ENCODE data around the gene KIAA1958. TPM values are rescaled to one million over a fixed set of nuclear protein-coding genes. Genes with fewer than 3 reads are reported as not detected.
"Not testable (repeated sequence)": the region's sequence is repeated elsewhere in the genome, so short reads cannot be mapped to it uniquely, and the experiment has no call there.

KIAA1958 gene
- total RNA-seq, 2 experiments from 2014 or later, result 14.9 to 15.3 TPM

- no peak for DNase-seq
- Mint-ChIP-seq H3K9me3 (no peaks in the 10 kb centered on the region), H3K4me1 (ENCODE audit: low read depth) (no peaks in the 10 kb centered on the region), H3K36me3 (ENCODE audit: low read depth) (no peaks in the 10 kb centered on the region), H3K4me3 (no peak overlapping the region), H3K27me3 (no peaks in the 10 kb centered on the region), H3K27ac (no peak overlapping the region)
- intact Hi-C loops (cut with micrococcal nuclease), result no loop called here
- ATAC-seq, result no peak
- CTCF ChIA-PET, result no interaction called here
- TF ChIP-seq, protein P1, sequence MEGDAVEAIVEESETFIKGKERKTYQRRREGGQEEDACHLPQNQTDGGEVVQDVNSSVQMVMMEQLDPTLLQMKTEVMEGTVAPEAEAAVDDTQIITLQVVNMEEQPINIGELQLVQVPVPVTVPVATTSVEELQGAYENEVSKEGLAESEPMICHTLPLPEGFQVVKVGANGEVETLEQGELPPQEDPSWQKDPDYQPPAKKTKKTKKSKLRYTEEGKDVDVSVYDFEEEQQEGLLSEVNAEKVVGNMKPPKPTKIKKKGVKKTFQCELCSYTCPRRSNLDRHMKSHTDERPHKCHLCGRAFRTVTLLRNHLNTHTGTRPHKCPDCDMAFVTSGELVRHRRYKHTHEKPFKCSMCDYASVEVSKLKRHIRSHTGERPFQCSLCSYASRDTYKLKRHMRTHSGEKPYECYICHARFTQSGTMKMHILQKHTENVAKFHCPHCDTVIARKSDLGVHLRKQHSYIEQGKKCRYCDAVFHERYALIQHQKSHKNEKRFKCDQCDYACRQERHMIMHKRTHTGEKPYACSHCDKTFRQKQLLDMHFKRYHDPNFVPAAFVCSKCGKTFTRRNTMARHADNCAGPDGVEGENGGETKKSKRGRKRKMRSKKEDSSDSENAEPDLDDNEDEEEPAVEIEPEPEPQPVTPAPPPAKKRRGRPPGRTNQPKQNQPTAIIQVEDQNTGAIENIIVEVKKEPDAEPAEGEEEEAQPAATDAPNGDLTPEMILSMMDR (IDR thresholded peaks at IDR 0.05), result no peak
- POLR2A ChIA-PET, result interaction anchor here (1.1 kb wide), 1 partner anchor 10 kb away, joined by 3 read pairs; no protein-coding TSS in a partner anchor
Measured at GRCh38 chr9:112670991-112671625, 184.5 kb downstream of the KIAA1958 start.

GRCh38 chr9:112673221-112673620, 186.6 kb downstream of the KIAA1958 start:
- intact Hi-C loops (cut with micrococcal nuclease); POLR2A ChIA-PET; H3K36me3 Mint-ChIP-seq (ENCODE audit: low read depth); H3K27ac Mint-ChIP-seq; ATAC-seq; H3K9me3 Mint-ChIP-seq; CTCF ChIA-PET; DNase-seq; H3K4me3 Mint-ChIP-seq; H3K27me3 Mint-ChIP-seq; H3K4me1 Mint-ChIP-seq (ENCODE audit: low read depth): not testable (repeated sequence)

DNA sequence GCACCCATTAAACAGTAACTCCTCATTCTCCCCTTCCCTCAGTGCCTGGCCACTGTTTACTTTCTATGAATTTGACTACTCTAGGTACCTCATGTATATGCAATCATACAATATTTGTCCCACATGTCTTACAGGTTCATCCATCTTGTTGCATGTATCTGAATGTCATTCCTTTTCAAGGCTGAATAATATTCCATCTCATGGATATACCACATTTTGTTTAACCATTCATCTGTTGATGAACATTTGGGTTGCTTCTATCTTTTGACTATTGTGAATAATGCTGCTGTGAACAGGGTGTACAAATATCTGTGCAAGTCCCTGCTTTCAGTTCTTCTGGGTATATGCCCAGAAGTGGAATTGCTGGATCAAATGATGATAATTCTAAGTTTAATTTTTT, 190.4 kb downstream of the KIAA1958 start:
- Mint-ChIP-seq H3K4me3 (no peak overlapping the region), H3K4me1 (ENCODE audit: low read depth) (no peaks in the 10 kb centered on the region), H3K27ac (no peak overlapping the region), H3K36me3 (ENCODE audit: low read depth) (peaks cover 6% of the 10 kb centered on the region), H3K27me3 (peaks cover 2% of the 10 kb centered on the region), H3K9me3 (peaks cover 11% of the 10 kb centered on the region)
- no peak for ATAC-seq
- intact Hi-C loops (cut with micrococcal nuclease), result no loop called here
- TF ChIP-seq, protein P1 (IDR thresholded peaks at IDR 0.05), result no peak
- no peak for DNase-seq
- ChIA-PET CTCF (no interaction called here), POLR2A (no interaction called here)

DNA sequence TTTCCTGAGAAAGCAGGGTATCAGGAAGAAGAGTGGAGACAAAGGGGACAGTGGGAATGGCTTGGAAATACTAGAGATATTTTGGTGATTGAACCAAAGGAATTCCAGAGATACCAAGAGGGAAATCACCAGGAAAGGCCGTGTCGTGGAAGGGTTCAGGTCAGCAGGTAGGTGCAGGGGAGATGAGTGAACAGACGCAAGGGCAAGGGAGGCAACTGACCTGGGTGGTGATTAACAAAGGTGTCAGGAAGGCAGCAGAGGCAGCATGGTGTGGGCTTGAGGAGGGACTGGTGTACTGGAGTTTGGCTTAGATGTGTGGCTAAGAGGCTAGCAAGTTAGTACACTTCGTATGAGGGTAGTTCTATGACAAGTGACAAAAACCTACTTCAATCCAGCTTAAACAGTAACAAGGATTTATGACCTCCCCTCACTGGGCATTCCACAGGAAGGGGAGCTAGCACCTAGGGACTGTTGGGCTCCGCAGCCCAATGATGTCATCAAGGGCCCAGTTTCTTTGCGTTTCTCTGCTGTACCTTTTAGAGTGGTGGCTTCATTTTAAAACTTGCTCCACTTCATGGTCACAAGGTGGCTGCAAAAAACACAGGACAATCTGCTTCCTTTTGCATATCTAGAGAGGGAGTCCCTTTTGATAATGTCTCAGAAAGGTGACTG, 194.2 kb downstream of the KIAA1958 start:
- H3K27ac Mint-ChIP-seq, result no peak overlapping the region
- H3K36me3 Mint-ChIP-seq (ENCODE audit: low read depth), result peaks cover 19% of the 10 kb centered on the region
- TF ChIP-seq, protein P1 (IDR thresholded peaks at IDR 0.05), result no peak
- intact Hi-C loops (cut with micrococcal nuclease), result no loop called here
- DNase-seq (no peak), ATAC-seq (no peak)
- ChIA-PET POLR2A (no interaction called here), CTCF (no interaction called here)
- H3K4me3 Mint-ChIP-seq, result no peak overlapping the region
- peaks cover 2% of the 10 kb centered on the region for H3K27me3 Mint-ChIP-seq
- H3K9me3 Mint-ChIP-seq, result peaks cover 11% of the 10 kb centered on the region
- peaks cover 5% of the 10 kb centered on the region for H3K4me1 Mint-ChIP-seq (ENCODE audit: low read depth)

DNA sequence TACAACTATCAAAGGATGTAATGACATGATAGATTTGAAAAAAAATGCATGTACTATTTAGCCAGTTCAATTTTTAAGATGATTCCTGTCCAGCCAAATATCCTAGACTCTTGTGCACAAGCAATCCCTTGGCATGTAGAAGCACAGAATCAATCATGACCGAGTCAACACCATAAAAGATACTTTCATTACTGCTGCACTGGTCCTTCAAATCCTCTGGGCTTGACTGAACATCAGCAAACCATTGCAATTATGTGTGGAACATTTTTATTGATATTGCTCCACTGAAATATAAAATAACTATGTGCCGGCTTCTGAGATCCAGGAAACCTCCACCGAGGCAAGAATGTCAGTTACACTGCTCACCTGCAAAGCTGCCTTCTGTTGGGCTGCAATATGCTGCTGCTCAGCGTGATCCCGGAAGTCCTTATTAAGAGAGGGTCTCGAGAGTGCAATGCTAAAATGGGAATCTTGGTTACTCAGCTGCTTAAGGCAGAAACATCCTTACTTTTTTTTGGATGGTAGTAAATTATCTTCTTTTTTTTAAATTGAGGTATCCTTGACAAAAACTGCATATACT, 202.6 kb downstream of the KIAA1958 start:
- Mint-ChIP-seq H3K27me3 (no peaks in the 10 kb centered on the region), H3K36me3 (ENCODE audit: low read depth) (peaks cover 41% of the 10 kb centered on the region), H3K4me3 (no peak overlapping the region), H3K9me3 (no peaks in the 10 kb centered on the region), H3K4me1 (ENCODE audit: low read depth) (no peaks in the 10 kb centered on the region), H3K27ac (no peak overlapping the region)
- intact Hi-C loops (cut with micrococcal nuclease), result no loop called here
- DNase-seq, result no peak
- no peak for ATAC-seq
- TF ChIP-seq, protein P1 (IDR thresholded peaks at IDR 0.05), result no peak
- ChIA-PET CTCF (no interaction called here), POLR2A (no interaction called here)
